Neuronal stem cell (in vitro differentiated cells): ENCODE measurements around the gene CRBN.
A peak's percentile ranks its signal among the peaks of the same experiment; 100 is the strongest.

Source experiments
- DNase-seq: peaks from one replicate; pipeline ENCODE4 v3.0.0-alpha.2; 2013; ENCODE audit warnings: low spot score
- H2AFZ ChIP-seq: one replicate; pipeline ENCODE4 v1.6.1; 2013; ENCODE audit warnings: mild to moderate bottlenecking, low read length, inconsistent platforms
- H2AK5ac ChIP-seq: 2 replicates; pipeline ENCODE4 v1.6.1; 2013; ENCODE audit warnings: low read depth, mild to moderate bottlenecking, inconsistent platforms, low read length, moderate library complexity, mixed read lengths
- H2BK120ac ChIP-seq: 2 replicates; pipeline ENCODE4 v1.6.1; 2013; ENCODE audit warnings: low read depth, mild to moderate bottlenecking, inconsistent platforms, low read length, moderate library complexity, mixed read lengths
- H2BK12ac ChIP-seq: one replicate; pipeline ENCODE4 v1.6.1; 2013; ENCODE audit warnings: low read length, inconsistent platforms
- H2BK15ac ChIP-seq: 2 replicates; pipeline ENCODE4 v1.6.1; 2013; ENCODE audit warnings: mild to moderate bottlenecking, low read length, inconsistent platforms, mixed read lengths
- H2BK5ac ChIP-seq: one replicate; pipeline ENCODE4 v1.6.1; 2013; ENCODE audit warnings: inconsistent platforms, mild to moderate bottlenecking, low read length, moderate library complexity
- H3K14ac ChIP-seq: one replicate; pipeline ENCODE4 v1.6.1; 2013; ENCODE audit warnings: low read length, inconsistent platforms
- H3K18ac ChIP-seq: 2 replicates; pipeline ENCODE4 v1.6.1; 2013; ENCODE audit warnings: low read length, inconsistent platforms
- H3K23ac ChIP-seq: 2 replicates; pipeline ENCODE4 v1.6.1; 2013; ENCODE audit warnings: low read depth, mild to moderate bottlenecking, mixed read lengths, low read length, inconsistent platforms; ENCODE audit not compliant: poor library complexity
- H3K27ac ChIP-seq: replicated peaks from 3 replicates; pipeline ENCODE4 v1.5.1; 2013; ENCODE audit warnings: low read length, inconsistent platforms
- H3K27me3 ChIP-seq, 3 experiments: 2 replicates each; pipeline ENCODE4 v1.6.1; 2013; ENCODE audit warnings: low read length in 3 of 3, mild to moderate bottlenecking in 2 of 3, inconsistent platforms in 1 of 3, low read depth in 1 of 3, mixed read lengths in 1 of 3, moderate library complexity in 1 of 3; ENCODE audit not compliant: control insufficient read depth in 3 of 3, insufficient read depth in 3 of 3
- H3K36me3 ChIP-seq, 2 donors: replicated peaks in 1 of 2; 2 replicates each; pipeline ENCODE4 v1.6.1; 2013; ENCODE audit warnings: low read length in 2 of 2; ENCODE audit not compliant: control insufficient read depth in 2 of 2, insufficient read depth in 2 of 2
- H3K4ac ChIP-seq: 2 replicates; pipeline ENCODE4 v1.6.1; 2013; ENCODE audit warnings: inconsistent platforms, mild to moderate bottlenecking, low read length, moderate library complexity
- H3K4me1 ChIP-seq, 2 donors: 1 replicate in 1 of 2; 2 replicates in 1 of 2; pipeline ENCODE4 v1.6.1; 2013; ENCODE audit warnings: low read length in 2 of 2, low read depth in 1 of 2; ENCODE audit not compliant: control insufficient read depth in 2 of 2, insufficient read depth in 1 of 2
- H3K4me2 ChIP-seq: one replicate; pipeline ENCODE4 v1.6.1; 2013; ENCODE audit warnings: mild to moderate bottlenecking, low read length, inconsistent platforms; ENCODE audit not compliant: insufficient read depth, poor library complexity, severe bottlenecking
- H3K4me3 ChIP-seq, 2 donors: 2 replicates each; pipeline ENCODE4 v1.5.1; 2013; ENCODE audit warnings: low read length in 2 of 2, mild to moderate bottlenecking in 2 of 2, inconsistent platforms in 1 of 2, moderate library complexity in 1 of 2
- H3K79me1 ChIP-seq: one replicate; pipeline ENCODE4 v1.6.1; 2013; ENCODE audit warnings: low read depth, mild to moderate bottlenecking, inconsistent platforms, low read length, moderate library complexity
- H3K9ac ChIP-seq: one replicate; pipeline ENCODE4 v1.6.1; 2013; ENCODE audit warnings: mild to moderate bottlenecking, low read depth, low read length, inconsistent platforms; ENCODE audit not compliant: poor library complexity
- H3K9me3 ChIP-seq, 2 donors: replicated peaks in 1 of 2; 2 replicates each; pipeline versions ENCODE3 to v1.6.1; 2013; ENCODE audit warnings: low read length in 2 of 2, mild to moderate bottlenecking in 2 of 2, inconsistent platforms in 1 of 2, low read depth in 1 of 2, mixed read lengths in 1 of 2, moderate library complexity in 1 of 2; ENCODE audit not compliant: control insufficient read depth in 2 of 2, insufficient read depth in 1 of 2
- H4K8ac ChIP-seq: one replicate; pipeline ENCODE4 v1.6.1; 2013; ENCODE audit warnings: low read depth, mild to moderate bottlenecking, inconsistent platforms, low read length, moderate library complexity
- H4K91ac ChIP-seq: one replicate; pipeline ENCODE4 v1.6.1; 2013; ENCODE audit warnings: low read length, low read depth, mild to moderate bottlenecking, inconsistent platforms; ENCODE audit not compliant: poor library complexity
- WGBS, 2 donors: extraction: QIAGEN DNeasy Blood & Tissue Kit; methylation state at CpG; one replicate each; pipeline ENCODE4 v1.1.7; 2013; ENCODE audit warnings: missing lambda C conversion rate in 2 of 2, mixed read lengths in 1 of 2; ENCODE audit not compliant: insufficient read length in 2 of 2, insufficient replicate concordance in 1 of 2; ENCODE audit errors: extremely low coverage in 2 of 2; 5-methylcytosine and 5-hydroxymethylcytosine counted together

CRBN gene

GRCh38 chr3:3184876-3185275, 5.4 kb upstream of the CRBN start:
- no peak overlapping the region for H4K8ac ChIP-seq
- no peak overlapping the region for H3K4ac ChIP-seq
- H2BK12ac ChIP-seq: no peak overlapping the region
- no peak overlapping the region for H3K4me3 ChIP-seq
- peaks cover 0 to 7% (median 0%) of the 10 kb centered on the region in 3 experiments for H3K27me3 ChIP-seq
- no peaks in the 10 kb centered on the region for H3K79me1 ChIP-seq
- no peak overlapping the region for H2BK120ac ChIP-seq
- WGBS, 2 donors: no CpG with 5 or more reads among the region's 2 CpGs
- no peak overlapping the region for H2BK15ac ChIP-seq
- H3K23ac ChIP-seq: no peak overlapping the region
- no peak overlapping the region for H3K27ac ChIP-seq
- no peaks in the 10 kb centered on the region for H3K36me3 ChIP-seq
- H2AFZ ChIP-seq: no peak overlapping the region
- H2BK5ac ChIP-seq: no peak overlapping the region
- no peak overlapping the region for H3K14ac ChIP-seq
- no peak overlapping the region for H3K9ac ChIP-seq
- H4K91ac ChIP-seq: no peak overlapping the region
- no peak overlapping the region for H3K4me2 ChIP-seq
- no peak overlapping the region for H2AK5ac ChIP-seq
- H3K4me1 ChIP-seq: no peaks in the 10 kb centered on the region
- H3K18ac ChIP-seq: no peak overlapping the region
- H3K9me3 ChIP-seq: peaks cover 2 to 6% of the 10 kb centered on the region in 2 donors
- no peak for DNase-seq

GRCh38 chr3:3180456-3180855, 965 bp upstream of the CRBN start:
- H3K4me2 ChIP-seq: no peak overlapping the region
- H3K27me3 ChIP-seq: peaks cover 0 to 7% (median 0%) of the 10 kb centered on the region in 3 experiments
- H3K4me3 ChIP-seq: no peak overlapping the region
- peak overlapping the region; percentile 89 for H2AFZ ChIP-seq
- no peak overlapping the region for H3K23ac ChIP-seq
- peaks cover 0 to 4% of the 10 kb centered on the region in 2 donors for H3K36me3 ChIP-seq
- H3K79me1 ChIP-seq: peaks cover 4% of the 10 kb centered on the region
- H2BK5ac ChIP-seq: no peak overlapping the region
- H3K9ac ChIP-seq: no peak overlapping the region
- H3K4me1 ChIP-seq: peaks cover 4 to 9% of the 10 kb centered on the region in 2 donors
- no peak overlapping the region for H4K8ac ChIP-seq
- H3K27ac ChIP-seq: no peak overlapping the region
- H2AK5ac ChIP-seq: no peak overlapping the region
- no peak overlapping the region for H2BK15ac ChIP-seq
- H4K91ac ChIP-seq: no peak overlapping the region
- no peak overlapping the region for H2BK120ac ChIP-seq
- no peak overlapping the region for H3K14ac ChIP-seq
- no peak overlapping the region for H2BK12ac ChIP-seq
- no peak overlapping the region for H3K18ac ChIP-seq
- no CpG with 5 or more reads among the region's 9 CpGs for WGBS, 2 donors
- H3K4ac ChIP-seq: no peak overlapping the region
- H3K9me3 ChIP-seq: no peaks in the 10 kb centered on the region
- no peak for DNase-seq

GRCh38 chr3:3178498-3179328, 778 bp downstream of the CRBN start:
- H3K14ac ChIP-seq: no peak overlapping the region
- H3K27ac ChIP-seq: no peak overlapping the region
- peak overlapping the region; percentile 89 for H2AFZ ChIP-seq
- peak overlapping the region; percentile 61 for H3K9ac ChIP-seq
- no peak overlapping the region for H2BK12ac ChIP-seq
- no peak for DNase-seq
- peaks cover 4% of the 10 kb centered on the region for H3K79me1 ChIP-seq
- no peaks in the 10 kb centered on the region for H3K9me3 ChIP-seq
- H4K8ac ChIP-seq: no peak overlapping the region
- peak overlapping the region; percentile 91 to 99 for H3K4me3 ChIP-seq
- no peak overlapping the region for H2BK15ac ChIP-seq
- no peak overlapping the region for H3K18ac ChIP-seq
- no CpG with 5 or more reads among the region's 16 CpGs for WGBS, 2 donors
- peak overlapping the region; percentile 50 for H3K4me2 ChIP-seq
- H2AK5ac ChIP-seq: no peak overlapping the region
- H3K23ac ChIP-seq: no peak overlapping the region
- H2BK5ac ChIP-seq: no peak overlapping the region
- peaks cover 4 to 20% of the 10 kb centered on the region in 2 donors for H3K36me3 ChIP-seq
- H4K91ac ChIP-seq: no peak overlapping the region
- H2BK120ac ChIP-seq: no peak overlapping the region
- peaks cover 0 to 7% (median 0%) of the 10 kb centered on the region in 3 experiments for H3K27me3 ChIP-seq
- H3K4ac ChIP-seq: no peak overlapping the region
- peaks cover 4 to 9% of the 10 kb centered on the region in 2 donors for H3K4me1 ChIP-seq

- Histone ChIP-seq H3K14ac (no peak overlapping the region), H2BK120ac (no peak overlapping the region), H3K23ac (no peak overlapping the region), H2BK5ac (no peak overlapping the region), H3K9ac (no peak overlapping the region), H4K8ac (no peak overlapping the region), H4K91ac (no peak overlapping the region), H3K18ac (no peak overlapping the region), H3K36me3 (peaks cover 5 to 27% of the 10 kb centered on the region in 2 donors), H2AFZ (no peak overlapping the region), H2BK15ac (no peak overlapping the region), H3K4me1 (peaks cover 4 to 9% of the 10 kb centered on the region in 2 donors), H2BK12ac (no peak overlapping the region), H3K27me3 (peaks cover 0 to 7% (median 0%) of the 10 kb centered on the region in 3 experiments), H3K27ac (no peak overlapping the region), H3K4ac (no peak overlapping the region), H2AK5ac (no peak overlapping the region), H3K9me3 (no peaks in the 10 kb centered on the region), H3K4me2 (no peak overlapping the region), H3K4me3 (peak overlapping the region in 1 of 2 donors; percentile 91), H3K79me1 (peaks cover 4% of the 10 kb centered on the region)
- no peak for DNase-seq
- WGBS, 2 donors: 50% methylated on average over 2 of the region's 10 CpGs; no CpG with 5 or more reads in 1 of the 2 donors
Measured at GRCh38 chr3:3177861-3178497, 1.5 kb downstream of the CRBN start.
